DMS114 treated with DMSO at 0.1 percent for 48 hours (cell line): ENCODE measurements around the gene CEP295NL.
"Not testable (repeated sequence)": the region's sequence is repeated elsewhere in the genome, so short reads cannot be mapped to it uniquely, and the experiment has no call there.

Experiments
- DNase-seq: peaks from one replicate; lab custom pipeline; 2025; ENCODE audit not compliant: unreplicated experiment; lab: John Stamatoyannopoulos, UW

The CEP295NL gene, protein sequence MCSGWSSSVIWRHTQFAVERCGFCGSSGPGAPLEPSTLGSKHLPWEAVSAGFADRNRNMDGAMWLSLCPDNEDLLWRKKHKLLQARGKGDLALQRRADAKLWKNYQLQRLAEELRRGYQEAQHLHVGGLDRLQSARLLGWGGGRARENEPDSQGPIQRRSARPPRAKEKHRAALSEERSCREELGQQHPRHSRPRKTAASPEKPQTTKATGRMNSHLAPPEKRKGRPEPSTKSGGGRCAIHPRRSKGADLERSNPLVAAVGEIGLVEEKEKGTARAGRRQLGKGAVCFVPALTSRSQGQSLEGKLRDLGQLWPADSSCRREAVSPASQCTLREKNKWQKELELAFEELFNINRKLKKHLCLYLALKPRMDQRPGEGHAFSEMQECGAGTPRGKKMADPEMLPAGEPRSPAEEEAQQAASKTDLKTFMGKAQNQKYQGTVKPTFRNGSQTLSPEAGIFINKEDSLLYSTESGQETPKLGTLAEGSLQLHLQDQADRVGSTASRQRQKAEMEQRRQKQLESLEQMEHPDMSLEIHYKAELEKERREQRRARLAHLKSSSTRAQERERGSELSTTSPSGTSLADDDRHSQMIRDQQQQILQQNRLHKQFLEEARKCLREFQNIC

DNA sequence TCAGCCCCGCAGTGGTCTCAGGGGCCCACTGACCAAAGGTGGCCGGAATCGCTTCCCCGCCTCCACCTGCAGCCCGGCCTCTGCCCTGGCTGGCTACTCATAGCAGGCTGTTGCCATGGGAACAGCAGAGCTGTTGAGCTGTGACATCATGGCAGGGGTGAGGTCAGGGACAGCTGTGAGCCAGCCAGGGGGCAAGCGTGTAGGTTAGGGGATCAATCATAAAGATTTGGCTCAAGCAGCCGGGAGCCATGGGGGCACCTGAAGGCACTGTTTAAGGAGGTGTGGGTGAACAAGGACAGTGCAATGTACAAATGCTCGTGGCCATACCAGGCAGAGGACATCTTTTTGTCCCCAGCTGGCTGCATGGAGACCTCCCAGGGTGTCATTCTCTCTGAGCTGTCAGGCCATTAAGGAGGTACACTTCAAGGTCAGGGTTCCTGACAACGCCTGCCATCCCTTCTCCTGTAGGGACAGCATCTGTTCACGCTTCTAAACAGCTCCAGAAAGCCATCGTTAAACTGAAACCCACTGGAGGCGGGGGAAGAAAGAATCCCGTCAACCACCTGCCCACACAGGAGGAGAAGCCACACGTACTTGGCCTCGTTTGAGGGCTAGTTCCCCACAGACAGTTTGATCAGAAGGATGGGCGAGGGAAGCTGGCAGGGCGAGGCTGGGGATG, at the start of gene CEP295NL:
CEP295NL (minus strand) TSS at position 101 of the 679 bp plus-strand sequence. CDS start 1,373 bp downstream, outside the sequence.
- no peak for DNase-seq

DNA sequence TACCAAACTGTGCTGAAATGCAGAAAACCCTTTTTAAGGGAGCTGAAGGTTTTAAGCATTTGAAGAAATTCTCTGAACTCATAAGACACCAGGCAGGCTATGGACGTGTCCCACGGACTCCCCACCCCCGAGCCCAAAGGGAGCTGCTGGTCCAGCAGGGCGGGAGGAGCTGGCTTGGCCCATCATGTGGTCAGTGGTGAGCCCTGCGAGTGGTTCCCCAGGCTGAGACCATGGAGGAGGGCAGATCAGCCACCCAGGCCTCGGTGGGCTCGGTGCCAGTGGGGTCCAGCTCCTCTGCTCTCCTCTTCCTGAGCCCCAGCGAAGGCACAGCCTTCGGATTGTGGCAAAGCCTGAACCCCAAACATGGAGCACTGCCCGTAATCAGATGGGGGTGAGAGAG, 49.7 kb upstream of the CEP295NL start:
- no peak for DNase-seq

DNA sequence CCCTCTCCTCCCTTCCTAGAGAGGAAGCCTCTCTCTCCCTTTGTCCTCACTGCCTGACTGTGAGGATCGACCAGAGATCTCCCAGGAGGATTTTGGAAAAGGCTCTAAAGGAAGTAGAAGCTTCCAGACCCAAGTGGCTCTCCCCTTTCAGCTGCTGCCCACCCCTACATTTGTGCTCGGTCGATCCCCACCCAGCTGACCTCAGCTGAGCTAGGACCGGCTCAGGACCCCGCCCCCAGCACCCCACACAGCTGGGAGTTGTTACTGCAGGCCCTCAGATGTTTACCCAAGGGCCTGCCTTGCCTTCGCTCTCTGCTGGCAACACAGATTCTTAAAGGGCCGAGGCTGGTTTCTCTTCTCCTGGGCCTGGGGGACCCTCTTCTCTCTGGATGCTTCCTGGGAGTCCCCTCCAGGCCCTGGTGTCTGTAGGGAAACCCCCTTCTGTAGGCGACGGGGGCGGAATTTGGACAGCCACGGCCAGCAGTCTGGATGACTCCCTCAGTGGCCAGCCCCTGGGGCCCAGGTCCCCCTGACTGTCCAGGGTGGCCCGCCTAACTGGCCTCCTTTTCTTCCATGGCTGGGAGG, 49.1 kb upstream of the CEP295NL start:
- DNase-seq = no peak

DNA sequence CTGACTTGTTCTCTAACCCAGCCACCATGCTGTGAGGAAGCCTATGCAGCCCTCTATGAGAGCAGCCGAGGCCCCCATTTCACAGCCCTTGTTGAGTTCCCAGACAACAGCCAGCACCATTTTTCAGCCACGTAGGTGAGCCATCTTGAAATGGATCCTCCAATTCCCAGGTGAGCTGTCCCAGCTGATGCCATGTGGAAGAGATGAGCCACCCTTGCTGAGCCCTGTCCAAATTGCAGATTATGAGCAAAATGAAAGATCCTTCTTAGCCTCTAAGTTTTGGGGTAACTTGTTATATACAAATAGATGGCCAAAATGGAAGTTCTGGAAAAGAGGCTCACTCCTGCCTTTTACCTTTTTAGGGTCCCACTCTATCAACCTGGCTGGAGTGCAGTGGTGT, 47.9 kb upstream of the CEP295NL start:
- no peak for DNase-seq

DNA sequence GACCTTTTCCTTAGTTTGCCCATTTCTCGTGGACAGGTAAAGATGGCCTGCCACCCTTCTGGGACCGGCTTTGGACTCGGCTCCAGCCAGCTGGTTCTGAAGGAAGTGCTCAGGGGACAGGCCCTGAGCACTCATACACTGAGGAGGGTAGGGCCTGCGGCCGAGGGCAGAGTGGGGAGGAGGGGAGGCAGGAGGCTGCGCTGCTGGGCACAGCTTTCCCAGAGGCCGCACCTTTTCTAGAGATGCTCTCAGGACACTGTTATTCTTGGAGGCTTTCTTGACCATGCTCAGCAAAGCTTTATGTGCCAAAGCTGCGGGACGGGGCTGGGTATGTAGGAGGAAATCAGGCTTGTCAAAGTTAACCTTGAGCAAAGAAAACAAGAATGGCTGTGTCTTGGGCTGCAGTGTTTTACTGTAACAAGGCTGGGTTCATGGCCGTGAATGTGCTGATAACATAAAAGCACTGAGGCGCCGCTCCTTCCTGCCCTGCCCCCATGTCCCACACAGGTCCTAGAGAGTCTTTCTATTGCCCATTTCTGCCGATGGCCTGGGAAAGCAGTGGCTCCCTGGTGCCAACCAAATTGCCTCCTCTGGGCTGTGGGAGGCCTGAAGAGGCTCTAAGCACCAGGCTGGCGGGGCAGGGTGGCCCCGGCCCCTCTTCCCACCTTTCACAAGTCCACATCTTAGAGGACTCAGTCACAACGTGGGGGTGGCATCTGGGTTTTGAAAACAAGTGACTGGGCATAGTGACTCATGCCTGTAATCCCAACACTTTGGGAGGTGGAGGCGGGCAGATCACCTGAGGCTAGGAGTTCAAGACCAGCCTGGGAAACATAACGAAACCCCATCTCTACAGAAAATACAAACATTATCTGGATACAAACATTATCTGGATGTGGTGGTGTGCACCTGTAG, 44.5 kb upstream of the CEP295NL start:
- DNase-seq = no peak

DNA sequence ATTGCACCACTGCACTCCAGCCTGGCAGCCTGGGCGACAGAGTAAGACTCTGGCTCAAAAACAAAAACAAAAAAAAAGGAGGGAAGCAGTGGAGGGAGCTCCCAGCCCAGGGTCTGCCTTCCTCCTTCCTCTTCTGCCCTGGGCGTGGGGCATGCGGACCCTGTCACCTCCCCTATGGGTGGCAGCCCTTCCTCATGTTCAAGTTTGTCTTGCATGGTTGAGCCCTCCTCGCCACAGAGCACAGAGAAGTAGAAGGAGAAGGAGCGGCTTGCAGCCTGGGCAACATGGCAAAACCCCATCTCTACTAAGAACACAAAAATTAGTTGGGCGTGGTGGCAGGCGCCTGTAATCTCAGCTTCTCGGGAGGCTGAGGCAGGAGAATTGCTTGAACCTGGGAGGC, 43.6 kb upstream of the CEP295NL start:
- DNase-seq = no peak

DNA sequence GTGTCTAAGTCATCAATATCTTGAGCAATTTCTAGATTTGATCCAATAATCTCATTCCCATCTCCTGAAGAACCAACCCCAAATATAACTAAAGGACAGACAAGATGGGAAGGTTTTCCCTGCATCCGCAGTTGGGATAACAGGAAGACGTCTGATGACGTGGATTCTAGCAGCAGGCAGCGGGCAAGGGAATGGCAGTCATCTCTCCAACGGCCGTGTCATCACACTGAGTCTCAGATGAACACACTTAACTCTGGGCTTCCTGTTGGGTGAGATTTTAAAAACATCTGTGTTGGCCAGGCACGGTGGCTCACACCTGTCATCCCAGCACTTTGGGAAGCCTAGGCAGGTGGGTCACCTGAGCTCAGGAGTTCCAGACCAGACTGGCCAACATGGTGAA, 43.1 kb upstream of the CEP295NL start:
- DNase-seq = no peak

DNA sequence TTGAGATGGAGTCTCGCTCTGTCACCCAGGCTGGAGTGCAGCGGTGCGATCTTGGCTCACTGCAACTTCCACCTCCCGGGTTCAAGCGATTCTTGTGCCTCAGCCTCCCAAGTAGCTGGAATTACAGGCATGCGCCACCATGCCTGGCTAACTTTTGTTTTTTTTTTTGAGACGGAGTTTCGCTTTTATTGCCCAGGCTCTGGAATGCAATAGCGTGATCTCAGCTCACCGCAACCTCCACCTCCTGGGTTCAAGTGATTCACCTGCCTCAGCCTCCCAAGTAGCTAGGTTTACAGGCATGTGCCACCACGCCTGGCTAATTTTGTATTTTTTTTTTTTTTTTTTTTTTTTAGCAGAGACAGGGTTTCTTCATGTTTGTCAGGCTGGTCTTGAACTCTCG, 42.5 kb upstream of the CEP295NL start:
- DNase-seq = not testable (repeated sequence)

DNA sequence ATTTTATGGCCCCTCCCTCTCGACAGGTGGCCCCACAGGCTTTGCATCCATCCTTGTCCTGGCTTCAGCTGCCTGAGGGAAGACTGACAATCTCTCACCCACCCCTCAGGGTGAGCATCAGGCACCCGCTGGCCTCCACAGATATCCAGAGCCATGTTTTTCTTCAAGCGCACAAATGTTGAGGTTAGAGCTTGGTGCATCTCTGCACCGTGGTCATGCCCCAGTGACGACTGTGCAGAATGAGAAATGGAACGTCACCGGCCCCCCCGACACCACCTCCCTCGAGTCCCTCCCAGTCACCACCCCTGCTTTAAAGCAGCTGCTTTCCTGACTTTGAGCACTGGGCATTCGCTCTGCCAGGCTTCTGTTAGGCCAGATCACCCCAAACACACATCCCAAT, 42.0 kb upstream of the CEP295NL start:
- DNase-seq = no peak

DNA sequence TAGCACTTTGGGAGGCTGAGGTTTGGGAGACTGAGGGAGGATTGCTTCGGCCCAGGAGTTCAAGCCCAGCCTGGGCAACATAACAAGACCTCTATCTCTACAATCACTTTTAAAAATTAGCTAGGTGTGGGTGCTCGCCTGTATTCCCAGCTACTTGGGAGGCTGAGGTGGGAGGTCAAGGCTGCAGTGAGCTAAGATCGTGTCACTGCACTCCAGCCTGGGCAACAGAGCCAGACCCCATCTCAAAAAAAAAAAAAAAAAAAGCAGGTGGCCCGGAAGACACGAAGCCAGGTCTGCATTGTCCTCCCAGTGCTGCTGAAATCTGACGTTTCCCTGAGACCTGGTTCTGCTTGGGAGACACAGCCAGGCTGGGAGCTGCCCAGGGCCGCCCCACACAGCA, 41.0 kb upstream of the CEP295NL start:
- no peak for DNase-seq

DNA sequence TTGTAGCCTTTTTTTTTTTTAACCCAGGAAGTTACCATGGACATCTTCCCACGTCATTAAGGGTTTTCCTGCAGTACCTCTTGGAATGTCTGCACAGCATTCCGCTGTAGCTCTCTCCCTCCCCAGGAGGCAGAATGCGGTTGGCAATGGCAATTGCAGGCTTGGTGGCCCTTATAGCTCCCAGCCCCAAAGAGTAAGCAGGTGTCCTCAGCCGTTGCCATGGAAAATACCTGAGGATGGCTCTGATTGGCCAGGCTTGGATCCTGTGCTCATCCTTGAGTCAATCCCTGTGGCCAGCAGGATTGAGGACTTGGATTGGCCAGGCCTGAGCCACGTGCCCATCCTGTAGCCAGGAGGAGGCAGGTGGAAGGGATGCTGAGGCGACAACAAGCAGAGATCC, 37.7 kb upstream of the CEP295NL start:
- DNase-seq = no peak

DNA sequence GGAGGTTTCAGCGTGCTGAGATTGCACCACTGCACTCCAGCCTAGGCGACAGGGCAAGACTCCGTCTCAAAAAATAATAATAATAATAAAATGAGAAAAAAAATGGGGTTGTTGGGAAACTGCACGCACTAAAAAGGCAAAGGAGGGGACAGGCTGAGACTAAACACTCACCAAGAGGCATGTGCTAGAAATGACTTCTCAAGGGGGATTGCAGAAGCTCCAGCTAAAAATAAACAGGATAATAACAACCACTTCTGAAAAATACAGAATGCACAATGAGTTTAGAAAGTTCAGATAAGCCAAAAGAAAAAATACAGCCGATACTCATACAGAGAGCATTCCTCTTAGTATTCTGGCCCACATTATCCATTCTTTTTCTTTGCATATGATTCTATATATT, 37.3 kb upstream of the CEP295NL start:
- no peak for DNase-seq

DNA sequence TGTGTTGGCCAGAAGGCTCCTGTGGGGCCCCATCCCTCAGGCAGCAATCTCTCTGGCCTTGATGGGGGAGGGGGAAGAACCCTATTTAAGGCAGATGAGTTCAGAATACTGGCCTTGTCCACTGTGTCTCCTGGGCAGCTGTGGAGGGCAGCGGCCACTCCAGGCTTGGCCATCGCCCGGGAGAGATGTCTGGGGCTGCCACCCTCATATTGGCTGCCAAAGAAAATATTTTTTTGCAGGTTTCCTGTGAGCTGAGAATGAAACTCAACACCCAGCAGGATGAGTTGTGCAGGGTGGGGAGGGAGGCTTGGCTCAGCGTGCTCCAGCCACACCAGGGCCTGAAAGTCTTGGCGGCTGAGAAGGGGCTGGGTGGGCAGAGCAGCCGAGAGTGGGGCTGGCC, 36.6 kb upstream of the CEP295NL start:
- DNase-seq = no peak

DNA sequence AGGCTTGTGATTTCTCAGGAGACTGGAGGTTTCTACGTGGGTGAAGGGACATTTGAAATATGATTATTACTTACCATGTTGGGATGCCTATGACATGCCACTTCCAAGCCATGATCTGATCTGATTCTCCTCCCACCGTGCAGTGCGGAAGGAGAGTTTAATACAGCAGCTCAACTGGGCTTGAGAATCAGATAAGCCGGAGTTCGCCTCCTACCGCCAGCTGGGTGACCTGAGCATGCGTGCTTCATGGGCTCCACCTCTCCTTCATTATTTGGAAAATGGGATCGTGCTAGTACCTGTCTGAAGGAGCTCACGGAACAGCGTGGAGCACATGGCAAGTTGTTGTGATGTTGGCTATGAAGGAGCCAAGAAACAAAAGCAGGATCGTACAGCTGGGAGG, 34.6 kb upstream of the CEP295NL start:
- no peak for DNase-seq

DNA sequence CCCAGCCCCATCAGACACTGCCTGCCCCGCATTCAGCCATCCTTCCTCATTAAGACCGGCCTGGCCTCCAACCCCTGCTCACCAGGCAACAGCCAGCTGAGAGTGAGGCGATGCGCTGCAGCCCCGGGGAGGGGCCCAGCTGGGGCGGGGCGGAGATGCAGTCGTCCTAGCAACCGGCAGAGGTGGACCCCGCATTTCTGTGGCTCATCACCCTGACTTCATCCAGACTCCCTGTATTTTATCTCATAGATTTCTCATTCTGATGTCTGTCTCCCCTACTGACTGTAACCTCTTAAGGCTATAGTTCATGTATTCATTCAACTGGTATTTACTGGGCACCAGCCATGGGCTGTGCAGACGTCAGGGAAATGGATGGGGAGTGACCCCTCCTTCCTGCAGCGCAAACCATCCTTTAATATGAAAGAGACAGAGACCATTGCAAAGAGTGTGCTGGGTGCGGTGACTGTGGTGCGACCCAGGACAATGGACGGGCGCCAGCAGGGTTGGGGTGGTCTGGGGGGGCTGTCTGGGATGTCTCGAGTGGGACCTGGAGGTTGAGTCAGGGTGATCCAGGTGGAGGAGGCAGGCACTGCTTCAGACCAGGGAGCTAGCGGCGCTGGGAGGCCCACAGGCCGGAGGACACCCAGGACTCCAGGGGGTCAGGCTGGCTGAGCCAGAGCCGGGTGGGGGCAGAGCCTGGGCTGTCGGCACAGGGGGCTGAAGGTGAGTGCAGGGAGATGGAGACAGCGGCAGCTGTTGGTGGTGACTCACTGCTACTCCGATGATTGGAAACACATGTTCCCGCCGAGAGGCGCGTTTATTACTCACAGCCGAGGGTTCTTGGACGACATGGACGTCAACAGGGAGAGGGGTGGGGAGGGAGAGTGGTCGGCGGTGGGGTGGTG, 32.7 kb upstream of the CEP295NL start:
- DNase-seq = no peak

DNA sequence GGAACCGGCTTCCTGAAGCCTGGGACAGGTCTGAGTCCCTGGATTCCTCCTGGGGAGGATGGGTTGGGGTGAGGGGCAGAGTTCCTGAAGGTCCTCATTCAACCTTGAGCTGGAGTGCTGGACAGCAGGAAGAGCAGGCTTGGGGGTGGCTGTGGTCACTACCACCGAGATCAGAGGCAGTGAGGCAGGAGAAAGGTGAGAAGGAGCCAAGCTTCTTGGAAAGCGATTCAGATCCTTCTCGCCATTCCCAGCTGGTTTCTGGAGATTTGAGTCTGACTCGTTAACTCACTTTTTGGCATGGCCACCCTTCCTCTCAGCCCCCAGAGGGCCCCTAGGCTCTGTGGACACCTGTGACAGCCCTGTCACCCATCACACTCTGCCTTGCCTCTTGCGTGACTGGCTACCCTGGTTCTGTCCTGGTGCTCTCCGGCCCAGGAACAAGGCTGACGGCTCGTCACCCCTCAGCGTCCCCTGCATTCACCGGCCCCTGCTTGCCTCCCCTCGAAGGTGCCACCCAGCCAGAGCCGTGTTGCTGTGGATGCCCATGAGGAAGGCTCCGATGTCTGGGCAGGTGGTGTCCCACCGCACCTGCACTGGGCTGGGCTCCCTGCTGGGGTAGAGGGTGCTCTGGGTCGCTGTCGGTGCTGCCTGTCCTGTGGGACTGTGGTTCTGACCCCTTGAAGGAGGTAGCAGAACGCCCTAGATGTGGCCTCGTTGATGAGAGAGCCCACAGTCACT, 31.8 kb upstream of the CEP295NL start:
- DNase-seq = no peak

DNA sequence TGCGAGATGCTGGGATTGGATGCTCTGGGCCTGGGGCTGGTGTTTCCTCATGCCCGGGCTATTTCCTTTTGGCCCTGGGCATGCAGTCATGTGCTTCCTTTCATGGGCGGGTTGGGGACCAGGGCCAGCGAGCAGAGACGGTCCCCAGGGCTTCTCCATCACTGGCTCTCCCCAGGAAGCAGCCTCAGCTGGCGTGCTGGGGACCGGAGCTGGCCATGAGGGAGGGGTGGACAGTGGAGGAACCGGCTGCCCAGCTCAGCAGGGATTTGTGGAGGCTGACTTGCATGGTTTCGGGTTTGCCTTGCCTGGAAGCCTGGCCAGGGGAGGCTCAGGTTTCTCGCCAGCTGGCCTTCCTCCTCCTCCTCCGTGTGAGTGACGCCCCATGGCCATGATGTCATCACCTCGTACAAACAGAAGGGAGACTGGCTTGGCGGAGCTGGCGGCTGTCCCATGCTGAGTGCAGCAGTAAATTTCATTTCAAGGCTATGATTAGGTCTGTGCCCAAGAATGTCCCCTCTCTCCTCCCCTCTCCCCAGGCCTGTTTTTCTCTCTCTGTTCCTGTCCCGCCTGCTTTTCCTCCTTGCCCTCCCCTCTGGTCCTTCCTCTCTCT, 31.1 kb upstream of the CEP295NL start:
- no peak for DNase-seq
